GM21360 (cell line): ENCODE measurements around the gene SLC35E4.
"Not testable (repeated sequence)": the region's sequence is repeated elsewhere in the genome, so short reads cannot be mapped to it uniquely, and the experiment has no call there.

Experiments
- ATAC-seq: cut with Tn5 transposase; IDR thresholded peaks from one replicate; pipeline ENCODE4 v1.9.1; 2021; ENCODE audit warnings: mild to moderate bottlenecking, moderate library complexity; ENCODE audit not compliant: unreplicated experiment

SLC35E4 gene

DNA sequence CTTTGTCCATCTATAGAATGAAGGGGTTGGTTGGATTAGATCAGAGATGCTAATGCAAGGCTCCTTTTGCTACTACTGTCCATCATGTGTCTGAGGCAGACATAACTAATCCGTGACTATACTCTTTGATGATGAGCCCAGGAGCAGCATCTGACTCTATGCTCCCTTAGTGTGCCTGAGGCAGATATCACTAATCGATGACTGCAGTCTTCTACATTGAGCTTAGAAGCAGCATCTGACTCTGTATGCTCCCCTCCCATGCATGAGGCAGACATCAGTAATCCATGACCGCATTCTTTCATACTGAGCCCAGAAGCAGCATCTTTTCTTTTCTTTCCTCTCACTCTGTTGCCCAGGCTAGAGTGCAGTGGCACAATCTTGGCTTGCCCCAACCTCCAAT lies 24.4 kb upstream of the SLC35E4 start:
- ATAC-seq, result no peak

DNA sequence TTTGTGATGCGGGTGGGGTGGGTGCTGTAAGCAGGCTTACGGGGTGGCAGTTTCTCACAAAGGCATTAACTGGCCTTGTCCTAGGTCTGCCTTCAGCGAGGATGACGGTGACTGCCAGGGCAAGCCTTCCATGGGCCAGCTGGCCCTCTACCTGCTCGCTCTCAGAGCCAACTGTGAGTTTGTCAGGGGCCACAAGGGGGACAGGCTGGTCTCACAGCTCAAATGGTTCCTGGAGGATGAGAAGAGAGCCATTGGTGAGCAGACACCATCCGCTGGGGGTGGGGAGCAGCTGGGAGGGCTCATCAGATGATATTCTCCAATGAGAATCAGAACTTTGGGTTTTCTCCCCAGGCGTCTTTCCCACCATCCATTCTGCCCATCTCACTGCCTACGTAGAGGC lies 22.8 kb upstream of the SLC35E4 start:
- ATAC-seq, result no peak

DNA sequence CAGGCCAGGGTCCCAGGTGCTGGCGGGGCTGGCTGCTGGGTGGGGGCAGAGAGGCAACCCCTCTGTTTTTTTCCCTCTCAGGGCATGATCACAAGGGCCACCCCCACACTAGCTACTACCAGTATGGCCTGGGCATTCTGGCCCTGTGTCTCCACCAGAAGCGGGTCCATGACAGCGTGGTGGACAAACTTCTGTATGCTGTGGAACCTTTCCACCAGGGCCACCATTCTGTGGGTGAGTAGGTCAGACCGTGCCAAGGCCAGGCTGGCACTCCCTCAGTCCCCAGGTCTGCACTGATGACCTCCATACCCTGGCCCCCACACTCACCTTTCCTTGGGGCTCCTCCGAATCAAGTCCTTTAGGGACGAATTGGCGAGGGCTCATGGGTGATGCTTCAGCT lies 21.3 kb upstream of the SLC35E4 start:
- ATAC-seq, result no peak

DNA sequence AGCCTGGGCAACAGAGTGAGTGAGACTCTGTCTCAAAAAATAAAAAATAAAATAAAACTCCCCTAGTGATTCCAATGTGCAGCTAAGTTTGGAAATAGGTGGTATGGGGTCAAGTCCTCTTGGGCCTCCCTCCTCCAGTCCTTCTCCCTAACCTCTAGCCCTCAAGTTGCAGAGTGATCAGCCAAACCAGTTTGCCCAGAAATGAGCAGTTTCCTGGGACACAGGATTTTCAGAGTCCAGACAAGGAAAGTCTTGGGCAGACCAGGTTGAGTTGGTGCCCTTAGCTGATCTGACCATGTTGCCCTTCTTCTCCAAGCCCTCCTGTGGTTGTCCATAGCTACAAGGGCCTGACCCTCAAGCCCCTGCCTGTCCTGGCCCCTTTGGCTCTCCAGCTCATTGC lies 20.7 kb upstream of the SLC35E4 start:
- no peak for ATAC-seq

DNA sequence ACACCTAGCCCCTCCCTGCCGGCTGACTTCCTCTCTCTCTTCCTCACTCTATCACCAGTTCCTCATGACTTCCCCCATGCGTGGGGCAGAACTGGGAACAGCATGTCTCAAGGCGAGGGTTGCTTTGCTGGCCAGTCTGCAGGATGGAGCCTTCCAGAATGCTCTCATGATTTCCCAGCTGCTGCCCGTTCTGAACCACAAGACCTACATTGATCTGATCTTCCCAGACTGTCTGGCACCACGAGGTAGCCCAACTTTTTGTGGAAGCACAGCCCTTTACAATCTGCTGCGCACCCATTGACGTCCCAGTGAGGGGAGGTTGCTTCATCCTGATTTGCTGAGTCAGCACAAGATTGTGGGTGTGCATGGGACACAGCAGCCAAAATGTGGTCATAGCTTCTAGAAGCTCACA lies 20.0 kb upstream of the SLC35E4 start:
- ATAC-seq, result no peak

DNA sequence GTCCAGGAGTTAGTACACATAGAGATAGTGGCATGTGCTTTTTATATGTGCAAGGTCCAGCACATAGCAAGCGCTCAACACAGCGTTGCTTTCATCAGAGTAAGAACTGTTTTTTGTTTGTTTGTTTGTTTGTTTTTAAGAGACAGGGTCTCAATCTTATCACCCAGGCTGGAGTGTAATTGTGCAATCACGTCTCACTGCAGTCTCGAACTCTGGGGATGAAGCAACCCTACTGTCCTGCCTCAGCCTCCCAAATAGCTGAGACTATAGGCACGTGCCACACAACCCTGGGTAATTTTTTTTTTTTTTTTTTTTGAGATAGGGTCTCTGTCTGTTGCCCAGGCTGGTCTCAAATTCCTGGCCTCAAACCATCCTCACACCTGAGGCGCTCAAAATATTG lies 17.8 kb upstream of the SLC35E4 start:
- ATAC-seq, result no peak

DNA sequence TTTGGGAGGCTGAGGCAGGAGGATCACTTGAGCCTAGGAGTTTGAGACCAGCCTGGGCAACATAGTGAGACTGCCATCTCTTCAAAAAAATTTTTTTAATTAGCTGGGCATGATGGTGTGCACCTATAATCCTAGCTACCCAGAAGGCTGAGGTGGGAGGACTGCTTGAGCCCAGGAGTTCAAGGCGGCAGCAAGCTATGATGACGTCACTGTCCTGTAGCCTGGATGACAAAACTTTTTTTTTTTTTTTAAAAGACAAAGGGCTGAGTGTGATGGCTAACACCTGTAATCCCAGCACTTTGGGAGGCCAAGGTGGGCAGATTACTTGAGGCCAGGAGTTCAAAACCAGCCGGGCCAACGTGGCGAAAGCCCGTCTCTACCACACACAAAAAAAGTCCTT lies 15.7 kb upstream of the SLC35E4 start:
- not testable (repeated sequence) for ATAC-seq

DNA sequence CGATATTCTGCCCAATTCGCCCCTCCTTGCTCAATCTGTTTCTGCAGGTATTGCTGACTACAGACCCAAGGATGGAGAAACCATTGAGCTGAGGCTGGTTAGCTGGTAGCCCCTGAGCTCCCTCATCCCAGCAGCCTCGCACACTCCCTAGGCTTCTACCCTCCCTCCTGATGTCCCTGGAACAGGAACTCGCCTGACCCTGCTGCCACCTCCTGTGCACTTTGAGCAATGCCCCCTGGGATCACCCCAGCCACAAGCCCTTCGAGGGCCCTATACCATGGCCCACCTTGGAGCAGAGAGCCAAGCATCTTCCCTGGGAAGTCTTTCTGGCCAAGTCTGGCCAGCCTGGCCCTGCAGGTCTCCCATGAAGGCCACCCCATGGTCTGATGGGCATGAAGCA lies 9.2 kb upstream of the SLC35E4 start:
- no peak for ATAC-seq

DNA sequence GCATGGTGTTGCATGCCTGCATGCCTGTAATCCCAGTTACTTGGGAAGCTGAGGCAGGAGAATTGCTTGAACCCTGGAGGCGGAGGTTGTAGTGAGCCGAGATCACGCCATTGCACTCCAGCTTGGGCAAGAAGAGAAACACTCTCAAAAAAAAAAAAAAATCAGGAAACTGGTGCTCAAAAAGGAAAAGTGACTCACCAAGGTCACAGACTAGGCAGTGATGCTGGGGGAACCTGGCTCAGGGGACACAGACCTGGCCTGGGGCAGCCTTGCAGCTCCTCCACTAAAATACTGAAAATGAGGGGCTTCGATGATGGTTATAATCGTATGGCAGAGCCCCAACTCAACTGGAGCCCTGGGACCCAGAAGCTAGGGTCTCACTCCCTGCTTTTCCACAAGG lies 8.1 kb upstream of the SLC35E4 start:
- no peak for ATAC-seq

DNA sequence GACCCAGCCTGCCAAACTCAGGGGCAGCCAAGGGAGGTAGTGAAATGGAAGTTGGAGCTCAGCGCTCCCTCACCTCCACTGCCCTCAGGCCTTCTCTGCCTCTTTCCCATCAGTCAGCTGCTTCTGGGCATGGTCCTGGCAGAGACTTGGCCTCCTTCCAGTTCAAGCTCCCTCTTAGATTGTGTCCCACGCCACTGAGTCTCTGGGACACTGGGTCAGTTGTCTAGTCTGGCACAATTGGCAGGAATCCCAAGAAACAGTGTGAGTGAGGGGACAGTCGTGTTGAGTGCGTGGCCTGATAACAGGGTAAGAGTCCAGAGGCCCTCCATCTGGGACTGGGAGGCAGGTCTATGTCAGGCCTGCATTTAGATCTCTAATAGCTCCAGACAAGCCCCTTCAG lies 7.1 kb upstream of the SLC35E4 start:
- no peak for ATAC-seq

DNA sequence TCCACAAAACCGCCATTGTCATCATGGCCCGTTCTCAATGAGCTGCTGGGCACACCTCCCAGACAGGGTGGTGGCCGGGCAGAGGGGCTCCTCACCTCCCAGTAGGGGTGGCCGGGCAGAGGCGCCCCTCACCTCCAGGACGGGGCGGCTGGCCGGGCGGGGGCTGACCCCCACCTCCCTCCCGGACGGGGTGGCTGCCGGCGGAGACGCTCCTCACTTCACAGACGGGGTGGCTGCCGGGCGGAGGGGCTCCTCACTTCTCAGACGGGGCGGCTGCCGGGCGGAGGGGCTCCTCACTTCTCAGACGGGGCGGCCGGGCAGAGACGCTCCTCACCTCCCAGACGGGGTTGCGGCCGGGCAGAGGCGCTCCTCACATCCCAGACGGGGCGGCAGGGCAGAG lies 4.1 kb upstream of the SLC35E4 start:
- not testable (repeated sequence) for ATAC-seq

DNA sequence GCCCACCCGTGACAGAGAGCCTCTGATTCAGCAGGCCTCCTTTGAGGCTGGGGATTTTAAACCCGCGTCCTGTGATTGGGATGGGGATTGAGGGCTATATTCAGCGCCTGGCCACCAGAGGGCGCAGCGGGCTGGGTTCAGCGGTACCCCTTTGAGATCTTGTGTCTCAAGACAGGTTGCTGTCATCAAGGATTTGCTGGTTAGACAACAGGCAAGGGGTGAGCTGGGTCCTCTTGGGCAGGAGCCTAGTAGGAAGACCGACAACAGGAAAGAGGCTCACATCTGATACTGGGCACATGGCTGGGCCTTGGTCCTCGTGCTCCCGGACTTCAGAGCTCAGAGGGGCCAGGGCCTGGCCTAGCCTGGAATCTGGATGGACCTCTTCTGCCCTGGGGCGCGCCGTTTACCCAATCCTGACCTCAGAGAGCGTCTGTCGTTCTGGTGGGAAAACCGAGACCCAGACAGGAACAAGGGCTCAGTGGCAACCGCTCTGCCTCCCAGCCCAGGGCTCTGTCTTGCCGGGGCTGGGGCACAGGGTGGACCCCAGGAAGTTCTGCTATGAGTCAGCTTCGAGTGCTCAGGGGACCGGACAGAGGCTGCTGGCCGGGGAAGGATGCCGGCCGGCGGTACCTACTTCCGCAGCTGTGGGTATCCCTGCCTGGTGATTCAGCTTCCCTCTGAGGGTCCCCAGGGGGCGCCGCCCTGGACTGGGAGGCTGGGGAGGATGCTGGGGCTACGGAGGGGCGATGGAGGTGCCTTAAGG lies 929 bp upstream of the SLC35E4 start:
- ATAC-seq, result peak; percentile 57

DNA sequence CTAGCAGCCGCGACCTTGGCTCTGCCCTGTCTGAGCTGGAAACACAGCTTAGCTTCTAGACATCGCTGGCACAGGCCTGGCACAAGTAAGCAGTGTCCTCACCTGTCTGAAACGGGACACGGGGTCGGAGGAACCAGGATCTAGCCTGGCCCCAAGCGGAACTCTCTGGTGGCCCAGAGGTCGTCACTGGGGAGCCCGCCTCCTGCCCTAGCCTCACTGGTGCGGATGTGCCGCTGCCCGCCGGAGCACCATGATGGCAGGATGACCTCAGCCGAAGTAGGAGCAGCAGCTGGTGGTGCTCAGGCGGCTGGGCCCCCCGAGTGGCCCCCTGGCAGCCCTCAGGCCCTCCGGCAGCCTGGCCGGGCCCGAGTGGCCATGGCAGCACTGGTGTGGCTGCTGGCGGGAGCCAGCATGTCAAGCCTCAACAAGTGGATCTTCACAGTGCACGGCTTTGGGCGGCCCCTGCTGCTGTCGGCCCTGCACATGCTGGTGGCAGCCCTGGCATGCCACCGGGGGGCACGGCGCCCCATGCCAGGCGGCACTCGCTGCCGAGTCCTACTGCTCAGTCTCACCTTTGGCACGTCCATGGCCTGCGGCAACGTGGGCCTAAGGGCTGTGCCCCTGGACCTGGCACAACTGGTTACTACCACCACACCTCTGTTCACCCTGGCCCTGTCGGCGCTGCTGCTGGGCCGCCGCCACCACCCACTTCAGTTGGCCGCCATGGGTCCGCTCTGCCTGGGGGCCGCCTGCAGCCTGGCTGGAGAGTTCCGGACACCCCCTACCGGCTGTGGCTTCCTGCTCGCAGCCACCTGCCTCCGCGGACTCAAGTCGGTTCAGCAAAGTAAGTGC lies 871 bp downstream of the SLC35E4 start:
- ATAC-seq, result no peak

DNA sequence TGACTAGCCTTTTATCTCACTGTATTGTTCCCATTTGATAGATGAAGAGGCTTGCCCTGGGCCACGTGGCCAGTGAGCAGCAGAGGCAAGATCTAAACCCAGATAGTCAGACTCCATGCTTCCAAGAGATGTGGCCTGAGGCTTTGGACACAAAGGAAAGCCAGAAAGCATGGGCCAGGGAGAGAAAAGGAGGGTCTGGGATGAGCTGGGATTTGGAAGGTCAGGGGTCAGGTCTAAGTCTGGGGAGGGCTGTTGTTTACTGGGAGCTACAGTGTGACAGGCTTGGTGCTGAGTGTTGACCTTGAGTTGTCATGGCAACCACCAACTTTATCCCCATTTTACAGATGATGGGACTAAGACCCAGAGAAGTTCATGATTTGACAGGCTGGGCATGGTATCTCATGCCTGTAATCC lies 2.1 kb downstream of the SLC35E4 start:
- ATAC-seq, result no peak

DNA sequence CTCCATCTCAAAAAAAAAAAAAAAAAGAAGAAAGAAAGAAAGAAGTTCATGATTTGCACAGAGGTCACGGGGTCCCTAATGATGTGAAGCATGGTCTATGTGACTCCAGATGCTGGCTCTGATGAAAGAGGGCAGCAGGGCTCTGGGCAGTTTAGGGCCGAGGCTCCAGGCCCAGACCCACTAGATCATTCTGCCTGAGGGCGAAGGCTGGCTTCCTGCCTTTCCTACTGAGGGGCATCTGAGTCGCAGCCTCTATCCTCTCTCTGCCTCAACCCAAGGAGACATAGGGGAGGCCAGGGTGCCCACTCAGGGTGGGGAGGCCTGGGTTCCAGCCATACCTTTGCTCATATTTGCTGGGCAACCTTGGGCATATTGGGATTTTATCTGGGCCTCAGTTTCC lies 4.8 kb downstream of the SLC35E4 start:
- no peak for ATAC-seq

DNA sequence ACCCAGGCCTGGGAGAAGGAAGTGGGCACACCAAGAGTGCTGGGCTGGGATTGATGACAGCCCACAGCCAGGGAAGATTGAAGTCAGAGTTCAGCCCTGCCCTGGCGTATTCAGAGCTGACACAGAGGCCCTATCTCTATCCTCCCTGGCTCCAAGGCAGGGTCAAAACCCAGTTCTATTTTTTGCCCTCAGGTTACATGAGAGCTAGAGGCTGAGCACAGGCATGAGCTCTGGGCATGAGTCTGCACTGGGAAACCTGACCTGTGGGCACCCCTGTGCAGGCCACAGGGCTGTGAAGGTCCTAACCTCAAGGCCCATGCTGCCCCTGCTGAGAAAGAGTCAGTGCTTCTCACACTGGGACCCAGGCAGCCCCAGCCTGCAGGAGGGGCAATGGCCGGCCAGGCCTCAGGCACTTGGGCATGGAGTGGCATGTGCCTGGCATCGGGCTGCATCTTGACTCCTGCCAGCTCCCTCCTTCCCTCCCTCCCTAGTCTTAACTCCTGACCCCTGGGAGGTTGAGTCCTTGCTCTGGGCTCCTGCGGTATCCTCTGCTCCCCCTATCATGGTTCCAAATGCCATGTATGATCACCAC lies 5.4 kb downstream of the SLC35E4 start:
- no peak for ATAC-seq

DNA sequence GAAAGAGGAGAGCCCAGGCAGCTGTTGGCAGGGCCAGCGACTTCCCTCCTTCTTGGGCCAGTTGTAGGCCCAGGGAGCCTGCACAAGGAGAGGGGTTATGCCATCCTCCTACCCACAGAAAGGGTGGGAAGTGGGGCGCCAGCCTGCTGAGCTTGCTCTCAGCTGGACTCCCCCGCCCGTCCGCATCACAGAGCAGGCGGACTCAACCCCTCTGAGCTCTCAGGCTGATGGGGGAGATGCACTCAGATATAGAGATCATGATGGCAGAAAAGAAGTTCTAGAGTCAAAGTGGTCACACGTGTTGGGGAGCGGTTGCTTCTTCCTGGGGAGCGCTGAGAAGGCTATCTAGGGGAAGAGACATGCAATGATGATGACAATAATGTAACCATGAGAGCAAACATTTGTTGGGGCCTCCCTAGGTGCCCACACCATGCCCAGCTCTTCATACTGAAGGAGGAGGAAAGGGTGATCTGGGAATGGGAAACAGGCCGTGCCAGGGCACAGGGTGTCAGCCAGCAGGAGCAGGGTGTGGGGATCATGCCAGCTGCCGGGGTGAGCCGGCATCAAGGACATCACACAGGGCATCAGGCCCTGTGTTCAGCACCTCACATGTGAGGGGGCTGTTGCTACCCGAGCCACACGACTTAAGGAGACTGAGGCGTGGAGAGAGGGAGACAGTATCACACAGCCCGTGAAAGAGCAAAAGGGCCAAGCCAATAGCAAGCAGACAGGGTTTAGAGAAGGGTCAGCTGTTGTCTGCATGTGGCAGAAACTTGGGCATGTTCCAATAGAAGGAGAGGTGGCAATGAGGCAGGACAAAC lies 7.7 kb downstream of the SLC35E4 start:
- no peak for ATAC-seq

DNA sequence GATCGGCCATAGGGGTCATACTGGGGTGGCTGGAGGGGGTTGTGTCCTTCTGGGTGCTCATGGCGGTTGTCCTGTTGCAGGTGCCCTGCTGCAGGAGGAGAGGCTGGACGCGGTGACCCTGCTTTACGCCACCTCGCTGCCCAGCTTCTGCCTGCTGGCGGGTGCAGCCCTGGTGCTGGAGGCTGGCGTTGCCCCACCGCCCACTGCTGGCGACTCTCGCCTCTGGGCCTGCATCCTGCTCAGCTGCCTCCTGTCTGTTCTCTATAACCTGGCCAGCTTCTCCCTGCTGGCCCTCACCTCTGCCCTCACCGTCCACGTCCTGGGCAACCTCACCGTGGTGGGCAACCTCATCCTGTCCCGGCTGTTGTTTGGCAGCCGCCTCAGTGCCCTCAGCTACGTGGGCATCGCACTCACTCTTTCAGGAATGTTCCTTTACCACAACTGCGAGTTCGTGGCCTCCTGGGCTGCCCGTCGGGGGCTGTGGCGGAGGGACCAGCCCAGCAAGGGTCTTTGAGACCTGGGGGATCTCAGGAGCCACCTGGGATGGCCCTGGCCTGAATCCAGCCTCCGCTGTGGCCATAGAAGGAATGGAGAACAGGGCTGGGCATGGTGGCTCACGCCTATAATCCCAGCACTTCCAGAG lies 11.1 kb downstream of the SLC35E4 start:
- no peak for ATAC-seq

DNA sequence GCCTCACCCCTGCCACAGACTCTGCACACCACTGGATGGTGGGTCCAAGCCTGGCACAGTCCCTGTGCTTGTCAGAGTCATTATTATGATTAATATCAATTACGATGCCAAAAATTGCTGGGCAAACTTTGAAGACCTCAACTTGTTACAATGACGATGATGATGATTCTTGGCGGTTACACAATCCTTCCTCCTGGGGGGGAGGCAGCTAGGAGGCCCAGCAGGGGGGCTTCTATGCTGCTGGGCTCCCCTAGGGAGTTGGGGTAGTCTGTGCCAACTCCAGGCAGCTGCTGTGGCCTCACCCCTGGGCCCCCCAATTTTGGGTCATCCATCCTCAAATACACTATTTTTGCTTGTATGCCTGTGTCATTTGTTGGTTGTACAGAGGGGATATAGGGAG lies 12.0 kb downstream of the SLC35E4 start:
- ATAC-seq, result no peak

DNA sequence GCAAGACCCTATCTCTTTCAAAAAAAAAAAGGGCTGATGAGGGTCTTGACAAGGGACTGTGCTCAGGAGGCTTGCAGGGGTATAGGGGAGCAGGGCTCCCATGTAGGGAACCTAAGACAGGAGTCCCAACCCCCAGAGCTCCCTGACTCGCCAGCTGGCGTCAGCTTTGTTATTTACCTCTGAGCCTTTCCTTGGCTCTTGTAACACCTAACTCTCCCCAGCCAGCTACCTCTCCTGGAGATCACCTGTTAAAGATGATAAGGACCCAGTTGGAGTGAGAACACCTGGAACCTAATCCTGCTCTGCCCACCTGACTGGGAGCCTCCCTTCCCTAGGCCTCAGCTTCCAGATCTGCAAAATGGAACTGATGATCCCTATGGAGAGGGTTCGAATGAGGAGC lies 13.2 kb downstream of the SLC35E4 start:
- ATAC-seq, result no peak
